HG02571 (cell line): ENCODE data around the gene PHPT1.
A peak's percentile ranks its signal among the peaks of the same experiment; 100 is the strongest.
"Not testable (repeated sequence)": the region's sequence is repeated elsewhere in the genome, so short reads cannot be mapped to it uniquely, and the experiment has no call there.

ENCODE experiments used
- ATAC-seq: cut with Tn5 transposase; IDR thresholded peaks from one replicate; pipeline ENCODE4 v1.9.1; 2021; ENCODE audit warnings: mild to moderate bottlenecking, moderate library complexity; ENCODE audit not compliant: unreplicated experiment

The PHPT1 gene

DNA sequence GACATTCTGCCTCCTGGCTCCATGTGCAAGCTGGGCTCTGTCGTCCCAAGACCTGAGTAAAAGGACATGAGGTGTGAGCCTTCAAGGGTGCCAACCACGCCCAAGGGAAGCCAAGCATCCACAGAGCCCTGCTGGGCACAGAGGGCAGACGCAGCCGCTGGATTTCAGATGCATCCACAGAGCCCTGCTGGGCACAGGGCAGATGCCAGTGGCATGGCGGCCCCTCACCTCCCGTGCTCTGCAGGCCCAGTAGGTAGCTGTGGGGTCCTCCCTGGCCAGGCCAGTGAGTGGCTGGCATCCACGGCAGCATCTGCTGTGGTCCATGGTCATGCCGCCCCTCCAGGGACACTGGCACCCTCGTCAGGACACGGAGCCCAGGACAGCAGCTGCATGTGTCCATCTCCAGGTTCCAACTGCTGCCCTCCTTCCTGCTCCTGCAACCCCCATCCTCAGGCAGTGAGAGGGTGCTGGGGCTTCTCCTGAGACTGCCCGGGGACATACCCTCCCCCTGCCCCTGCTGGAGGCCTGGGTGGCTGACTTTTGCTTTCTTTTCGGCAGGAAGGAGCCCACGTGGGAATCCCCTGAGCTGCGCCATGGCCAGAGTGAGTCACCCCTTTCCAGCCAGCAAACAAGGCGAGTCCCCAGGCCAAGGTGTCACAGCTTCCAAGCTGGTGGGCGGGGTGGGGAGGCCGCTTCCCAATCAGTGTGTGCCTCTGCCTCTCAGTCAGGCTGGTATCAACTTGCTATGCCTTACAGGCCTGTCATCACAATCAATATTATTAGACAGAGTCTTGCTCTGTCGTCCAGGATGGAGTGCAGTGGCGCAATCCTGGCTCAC is 33.1 kb downstream of the PHPT1 start:
- ATAC-seq, result no peak

DNA sequence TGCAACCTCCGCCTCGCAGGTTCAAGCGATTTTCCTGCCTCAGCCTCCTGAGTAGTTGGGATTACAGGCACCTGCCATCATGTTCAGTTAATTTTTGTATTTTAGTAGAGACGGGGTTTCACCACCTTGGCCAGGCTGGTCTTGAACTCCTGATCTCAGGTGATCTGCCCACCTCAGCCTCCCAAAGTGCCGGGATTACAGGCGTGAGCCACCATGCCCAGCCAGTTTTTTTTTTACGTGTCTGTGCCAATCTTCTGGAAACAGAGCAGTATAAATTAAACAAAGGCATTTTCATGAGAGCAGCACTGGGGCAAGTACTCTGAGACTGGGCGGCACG is 33.7 kb downstream of the PHPT1 start:
- not testable (repeated sequence) for ATAC-seq

DNA sequence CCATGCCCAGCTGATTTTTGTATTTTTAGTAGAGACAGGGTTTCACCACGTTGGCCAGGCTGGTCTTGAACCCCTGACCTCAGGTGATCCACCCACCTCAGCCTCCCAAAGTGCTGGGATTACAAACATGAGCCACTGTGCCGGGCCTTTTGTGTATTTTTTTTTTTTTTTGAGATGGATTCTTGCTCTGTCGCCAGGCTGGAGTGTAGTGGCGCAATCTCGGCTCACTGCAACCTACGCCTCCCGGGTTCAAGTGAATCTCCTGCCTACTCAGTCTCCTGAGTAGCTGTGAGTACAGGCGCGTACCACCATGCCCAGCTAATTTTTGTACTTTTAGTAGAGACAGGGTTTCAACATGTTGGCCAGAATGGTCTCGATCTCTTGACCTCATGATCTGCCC is 34.5 kb downstream of the PHPT1 start:
- ATAC-seq, result not testable (repeated sequence)

DNA sequence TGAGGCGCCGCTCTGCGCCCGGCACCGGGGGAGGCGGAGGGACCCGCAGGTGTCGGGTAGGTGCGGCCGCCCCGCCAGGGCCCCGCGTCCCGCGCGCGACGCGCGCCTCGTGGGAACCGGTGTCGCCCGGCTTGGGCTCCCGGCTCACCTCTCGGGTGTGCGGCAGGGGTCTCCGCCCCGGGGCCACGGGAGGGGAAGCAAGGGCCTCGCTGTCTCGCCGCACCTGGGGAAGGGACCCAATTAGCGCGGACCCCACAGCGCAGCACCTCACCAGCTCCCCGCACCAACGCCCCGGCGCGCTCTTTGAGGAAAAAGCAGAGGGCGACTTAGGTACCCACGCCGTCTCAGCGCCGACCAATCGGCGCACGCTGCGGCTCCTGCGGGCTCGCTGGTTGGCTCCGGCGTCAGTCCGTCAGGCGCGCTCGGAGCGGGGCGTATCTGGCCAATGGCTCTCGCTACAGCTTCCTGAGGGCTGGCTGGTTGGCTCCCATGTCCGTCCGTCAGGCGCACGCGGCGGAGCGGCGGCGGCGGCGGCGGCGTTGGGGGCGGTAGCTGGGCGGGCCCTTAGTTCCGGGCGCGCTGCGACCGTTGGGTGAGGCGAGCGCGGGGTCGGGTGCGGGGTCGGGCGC is 36.9 kb downstream of the PHPT1 start, which contains the start of gene TRAF2:
Gene TRAF2, plus strand, starts transcription at position 567 of the 629 bp plus-strand sequence. CDS start 12,225 bp downstream, outside the sequence.
- peak; percentile 76 for ATAC-seq

DNA sequence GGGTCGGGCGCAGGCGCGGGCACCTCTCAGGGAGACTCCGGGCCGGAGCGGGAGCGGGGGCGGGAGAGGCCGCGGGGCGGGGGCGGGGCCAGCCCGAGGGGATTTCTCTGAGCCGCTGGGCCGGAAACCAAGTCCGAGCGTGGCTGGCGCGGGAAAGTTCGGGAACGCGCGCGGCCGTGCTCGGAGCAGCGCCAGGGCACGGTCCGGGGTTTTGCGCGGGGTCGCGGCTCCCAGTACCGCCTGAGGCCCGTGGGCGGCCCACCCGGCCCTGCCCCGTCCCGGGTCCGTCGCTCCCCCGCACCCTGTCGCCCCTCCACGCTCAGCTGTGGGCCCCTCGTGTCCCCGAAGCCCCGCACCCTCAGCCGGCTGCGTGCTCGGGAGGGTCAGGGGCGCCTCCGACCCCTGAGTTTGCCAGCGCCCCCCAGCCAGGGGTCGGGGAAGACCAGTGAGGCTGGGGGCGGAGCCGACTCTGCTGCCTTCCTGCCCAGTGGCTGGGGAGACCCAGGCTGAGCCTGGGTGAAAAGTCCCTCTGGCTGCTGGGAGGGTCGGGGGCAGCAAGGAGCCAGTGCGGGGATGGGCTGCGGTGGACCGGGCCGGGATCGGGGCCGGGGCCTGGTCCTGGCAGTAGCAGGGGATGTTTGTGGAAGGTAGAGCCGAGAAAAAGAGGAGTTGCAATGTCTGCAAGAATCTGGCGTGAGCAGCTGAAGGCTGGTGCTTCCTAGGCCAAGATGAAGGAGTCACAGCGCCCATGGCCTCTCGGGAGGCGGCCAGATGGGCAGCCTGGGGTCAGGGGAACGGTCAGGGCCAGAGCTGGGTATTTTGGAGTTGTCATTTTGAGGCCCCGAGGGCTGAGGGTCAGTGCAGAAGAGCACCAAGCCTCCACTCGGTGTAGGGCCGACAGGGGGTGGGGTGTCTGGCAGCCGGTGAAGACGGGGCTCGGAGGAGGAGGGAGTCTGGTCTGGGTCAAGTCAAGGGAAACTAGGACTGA is 37.7 kb downstream of the PHPT1 start:
- ATAC-seq, result peak; percentile 22

DNA sequence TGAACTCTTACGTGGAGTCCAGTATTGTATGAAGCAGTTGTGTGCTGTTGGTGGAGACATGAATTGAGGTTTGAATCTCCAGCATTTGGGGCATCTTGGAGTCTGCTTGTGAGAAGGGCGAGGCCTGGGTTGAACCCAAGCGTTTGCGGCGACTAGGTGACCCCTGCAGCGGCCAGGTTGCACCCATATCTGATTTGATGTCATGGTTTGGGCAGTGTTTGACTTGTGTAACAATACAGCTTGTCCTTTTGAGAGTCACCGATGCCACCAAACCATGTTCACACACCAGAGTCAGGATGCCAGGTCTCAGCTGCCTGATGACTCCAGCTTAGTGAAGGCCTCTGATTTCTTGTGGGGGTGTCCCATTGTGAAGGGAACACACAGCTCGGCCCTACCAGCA is 39.2 kb downstream of the PHPT1 start:
- ATAC-seq, result no peak

DNA sequence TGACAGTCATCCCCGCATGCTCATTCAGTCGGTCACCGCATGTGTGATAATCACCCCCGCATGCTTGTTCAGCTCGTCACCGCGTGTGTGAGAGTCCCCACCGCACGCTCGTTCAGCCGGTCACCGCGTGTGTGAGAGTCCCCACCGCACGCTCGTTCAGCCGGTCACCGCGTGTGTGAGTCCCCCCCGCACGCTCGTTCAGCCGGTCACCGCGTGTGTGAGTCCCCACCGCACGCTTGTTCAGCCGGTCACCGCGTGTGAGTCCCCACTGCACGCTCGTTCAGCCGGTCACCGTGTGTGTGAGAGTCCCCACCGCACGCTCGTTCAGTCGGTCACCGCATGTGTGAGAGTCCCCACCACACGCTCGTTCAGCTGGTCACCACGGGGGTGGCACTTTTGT is 40.6 kb downstream of the PHPT1 start:
- ATAC-seq, result no peak

DNA sequence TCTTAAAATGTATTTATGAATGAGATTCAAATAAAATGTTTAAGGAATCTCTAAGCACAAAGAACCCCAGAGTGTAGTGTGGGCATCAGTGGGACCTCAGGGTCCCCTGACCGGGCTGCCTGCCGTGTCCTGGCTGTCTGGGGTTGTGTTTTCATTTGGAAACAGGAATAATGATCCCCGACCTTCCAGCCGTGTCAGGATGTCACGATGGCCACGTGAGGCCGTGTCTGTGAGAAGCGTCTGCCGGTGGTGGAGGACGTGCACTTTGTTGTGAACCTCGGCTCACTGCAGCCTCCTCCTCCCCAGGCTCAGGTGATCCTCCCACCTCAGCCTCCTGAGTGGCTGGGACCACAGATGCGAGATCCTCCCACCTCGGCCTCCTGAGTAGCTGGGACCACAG is 41.5 kb downstream of the PHPT1 start:
- no peak for ATAC-seq

DNA sequence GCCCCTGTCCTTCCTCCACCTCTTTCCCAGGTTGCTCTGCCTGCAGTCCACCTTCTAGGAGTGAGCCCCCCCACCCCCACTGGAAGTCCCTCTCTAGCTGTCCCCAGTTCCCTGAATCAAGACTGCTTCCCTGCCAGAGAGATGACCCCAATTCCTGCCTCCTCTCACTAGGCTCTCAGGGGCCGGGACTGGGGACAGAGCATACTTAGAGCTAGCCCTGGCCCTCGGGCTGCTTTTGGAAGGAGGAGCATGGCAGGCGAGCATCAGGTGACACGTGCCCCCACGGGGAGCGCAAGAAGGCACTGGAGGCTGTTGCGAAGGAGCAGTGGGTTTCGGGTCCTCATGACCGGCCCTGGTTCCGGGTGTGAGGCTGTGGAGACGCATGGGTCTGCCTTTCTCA is 46.8 kb downstream of the PHPT1 start:
- ATAC-seq, result no peak

DNA sequence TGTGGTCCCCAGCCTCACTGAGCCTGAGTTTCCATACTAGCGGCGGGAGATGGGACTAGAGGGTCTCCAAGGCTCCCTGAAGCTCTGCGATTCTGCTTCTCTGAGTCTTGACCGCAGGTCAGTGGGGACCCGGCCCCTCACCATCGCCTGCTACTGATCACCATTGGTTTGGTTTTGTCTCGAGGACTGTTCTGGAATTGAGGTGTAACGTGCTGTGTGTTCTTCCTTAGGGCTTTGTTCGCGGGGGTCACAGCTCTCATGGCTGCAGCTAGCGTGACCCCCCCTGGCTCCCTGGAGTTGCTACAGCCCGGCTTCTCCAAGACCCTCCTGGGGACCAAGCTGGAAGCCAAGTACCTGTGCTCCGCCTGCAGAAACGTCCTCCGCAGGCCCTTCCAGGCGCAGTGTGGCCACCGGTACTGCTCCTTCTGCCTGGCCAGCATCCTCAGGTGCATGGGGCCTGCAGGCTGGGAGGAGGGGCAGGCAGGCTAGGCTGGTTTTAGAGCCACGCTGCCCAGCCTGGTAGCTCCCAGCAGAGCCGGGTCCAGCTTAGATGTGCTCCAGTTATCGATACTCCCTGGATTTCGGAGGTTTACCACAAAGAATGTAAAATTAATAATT is 49.4 kb downstream of the PHPT1 start:
- no peak for ATAC-seq

DNA sequence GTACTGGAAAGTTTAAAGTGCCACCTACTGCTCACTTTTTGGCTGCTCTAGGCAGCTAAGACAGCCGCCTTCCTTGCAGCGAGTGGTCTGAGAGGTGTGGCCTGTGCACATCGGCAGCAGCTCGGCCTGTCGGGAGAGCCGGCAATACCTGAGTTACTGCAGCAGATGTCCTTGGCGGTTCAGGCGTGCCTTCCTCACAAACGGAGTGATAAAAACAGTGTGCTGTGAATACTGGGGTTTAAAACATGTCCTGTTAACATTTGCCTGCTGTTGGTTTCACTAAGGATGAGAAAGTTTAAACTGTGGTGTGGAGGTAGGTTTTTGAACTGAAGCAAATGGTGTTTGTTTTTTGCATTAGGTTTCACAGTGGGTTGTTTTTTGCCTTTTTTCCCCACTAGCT is 50.0 kb downstream of the PHPT1 start:
- peak; percentile 36 for ATAC-seq

DNA sequence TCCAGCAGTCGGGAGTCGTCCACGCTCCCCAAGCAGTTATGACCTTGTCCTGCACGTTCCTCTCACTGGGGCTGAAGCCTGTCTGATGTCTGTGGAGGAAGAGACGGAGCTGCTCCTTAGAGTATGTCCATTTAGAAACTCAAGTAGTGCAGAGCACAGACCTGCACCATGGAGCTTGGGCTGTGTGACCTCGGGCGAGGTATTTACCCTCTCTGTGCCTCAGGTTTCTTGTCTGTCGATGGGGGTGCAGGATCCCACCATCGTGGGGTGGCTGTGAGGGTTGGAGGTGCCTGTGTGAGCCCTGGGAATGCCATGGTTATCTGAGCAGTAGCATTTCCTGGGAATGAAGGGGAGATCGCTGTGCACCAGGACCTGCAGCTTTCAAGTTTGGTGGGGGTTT is 51.3 kb downstream of the PHPT1 start:
- ATAC-seq, result no peak
